GM18502 (cell line): ENCODE results near the gene SCARB1.
"Not testable (repeated sequence)": the region's sequence is repeated elsewhere in the genome, so short reads cannot be mapped to it uniquely, and the experiment has no call there.

ENCODE experiments used
- ATAC-seq: cut with Tn5 transposase; IDR thresholded peaks from one replicate; pipeline ENCODE4 v1.9.1; 2021; ENCODE audit warnings: mild to moderate bottlenecking; ENCODE audit not compliant: unreplicated experiment, poor library complexity

Gene SCARB1

DNA sequence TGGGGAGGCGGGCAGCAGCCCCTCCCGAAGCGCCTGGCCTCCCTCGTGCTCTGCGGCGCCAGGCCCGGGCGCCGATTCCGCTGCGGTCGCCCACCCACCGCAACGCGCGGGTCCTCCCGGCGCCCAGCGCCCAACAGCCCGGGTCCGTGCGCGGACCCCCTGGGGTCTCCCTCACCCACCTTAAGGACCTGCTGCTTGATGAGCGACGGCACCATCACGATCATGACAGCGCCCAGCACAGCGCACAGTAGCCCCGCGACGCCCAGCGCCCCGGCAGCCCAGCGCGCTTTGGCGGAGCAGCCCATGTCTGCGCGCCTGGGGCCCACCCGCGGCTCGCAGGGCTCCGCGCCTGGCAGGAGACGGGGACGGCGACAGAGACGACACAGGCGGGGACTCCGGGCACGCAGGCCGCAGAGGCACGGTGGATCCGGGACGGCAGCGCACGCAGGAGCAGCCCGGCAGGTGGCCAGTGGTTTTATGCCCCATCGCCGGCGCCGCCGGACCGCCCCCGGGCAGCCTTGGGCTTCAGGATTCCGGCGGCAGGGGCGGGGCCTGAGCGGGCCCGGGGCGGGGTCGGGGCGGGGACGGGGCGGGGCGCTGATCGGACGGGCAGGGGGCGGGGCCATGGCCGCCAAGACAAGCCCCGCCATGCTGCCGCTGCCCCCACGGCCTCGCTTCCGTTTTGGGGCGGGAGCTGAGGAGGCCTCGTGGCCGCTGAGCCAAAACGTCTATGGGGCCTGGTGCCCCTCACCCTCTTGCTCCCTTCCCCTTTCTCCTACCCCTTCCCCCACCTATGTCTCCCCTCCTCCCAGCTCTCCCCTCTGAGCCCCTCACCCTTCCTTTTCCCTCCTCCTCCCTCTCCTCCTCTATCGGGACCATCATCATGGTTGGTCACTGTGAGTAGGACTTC, at the start of gene SCARB1:
Gene SCARB1, minus strand, starts transcription at position 449 of the 910 bp plus-strand sequence. Its CDS starts 144 bp downstream, at position 305.
- ATAC-seq, result peak; percentile 72

DNA sequence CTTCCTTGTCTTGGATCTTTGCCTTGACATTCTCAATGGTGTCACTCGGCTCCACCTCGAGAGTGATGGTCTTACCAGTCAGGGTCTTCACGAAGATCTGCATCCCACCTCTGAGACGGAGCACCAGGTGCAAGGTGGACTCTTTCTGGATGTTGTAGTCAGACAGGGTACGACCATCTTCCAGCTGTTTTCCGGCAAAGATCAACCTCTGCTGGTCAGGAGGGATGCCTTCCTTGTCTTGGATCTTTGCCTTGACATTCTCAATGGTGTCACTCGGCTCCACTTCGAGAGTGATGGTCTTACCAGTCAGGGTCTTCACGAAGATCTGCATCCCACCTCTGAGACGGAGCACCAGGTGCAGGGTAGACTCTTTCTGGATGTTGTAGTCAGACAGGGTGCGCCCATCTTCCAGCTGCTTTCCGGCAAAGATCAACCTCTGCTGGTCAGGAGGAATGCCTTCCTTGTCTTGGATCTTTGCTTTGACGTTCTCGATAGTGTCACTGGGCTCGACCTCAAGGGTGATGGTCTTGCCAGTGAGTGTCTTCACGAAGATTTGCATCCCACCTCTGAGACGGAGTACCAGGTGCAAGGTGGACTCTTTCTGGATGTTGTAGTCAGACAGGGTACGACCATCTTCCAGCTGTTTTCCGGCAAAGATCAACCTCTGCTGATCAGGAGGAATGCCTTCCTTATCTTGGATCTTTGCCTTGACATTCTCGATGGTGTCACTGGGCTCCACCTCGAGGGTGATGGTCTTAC, 49.0 kb upstream of the SCARB1 start:
- ATAC-seq, result not testable (repeated sequence)

- ATAC-seq, result not testable (repeated sequence)
These were observed 47.9 kb upstream of the SCARB1 start for GRCh38 chr12:124911521-124911920.

GRCh38 chr12:124910561-124911478, 47.2 kb upstream of the SCARB1 start:
- no peak for ATAC-seq

DNA sequence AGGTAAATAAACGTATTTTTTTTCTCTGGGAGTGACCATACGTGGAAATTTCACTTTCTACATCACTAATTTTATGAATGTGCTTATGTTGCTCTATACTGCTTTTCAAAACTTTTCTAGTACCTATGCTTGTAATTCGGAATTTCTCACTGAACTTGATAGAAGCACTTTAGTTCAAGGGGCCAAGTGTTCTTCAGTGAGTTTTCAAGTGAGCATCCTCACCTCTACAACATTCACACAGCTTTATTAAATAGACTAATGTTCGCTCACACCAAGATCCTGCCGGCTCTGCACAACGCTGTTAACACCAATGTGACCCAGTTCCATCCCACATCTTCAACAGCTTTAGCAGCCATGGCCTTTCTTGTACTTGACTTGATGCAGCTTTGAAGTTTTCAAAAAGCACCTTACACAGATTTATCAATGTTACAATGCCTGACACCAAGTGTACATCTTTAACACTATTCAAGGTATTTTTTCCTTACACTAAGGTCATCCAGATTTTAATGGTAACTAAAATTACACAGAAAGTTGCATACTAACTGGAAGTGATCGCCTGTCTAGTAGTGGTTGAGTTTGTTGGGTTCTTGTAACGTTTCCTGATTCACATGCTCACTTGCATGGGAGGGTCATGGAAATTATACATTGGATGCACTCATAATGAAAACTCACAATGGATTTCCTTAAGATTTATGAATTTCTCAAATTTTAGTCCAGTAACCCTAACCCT, 46.3 kb upstream of the SCARB1 start:
- no peak for ATAC-seq

DNA sequence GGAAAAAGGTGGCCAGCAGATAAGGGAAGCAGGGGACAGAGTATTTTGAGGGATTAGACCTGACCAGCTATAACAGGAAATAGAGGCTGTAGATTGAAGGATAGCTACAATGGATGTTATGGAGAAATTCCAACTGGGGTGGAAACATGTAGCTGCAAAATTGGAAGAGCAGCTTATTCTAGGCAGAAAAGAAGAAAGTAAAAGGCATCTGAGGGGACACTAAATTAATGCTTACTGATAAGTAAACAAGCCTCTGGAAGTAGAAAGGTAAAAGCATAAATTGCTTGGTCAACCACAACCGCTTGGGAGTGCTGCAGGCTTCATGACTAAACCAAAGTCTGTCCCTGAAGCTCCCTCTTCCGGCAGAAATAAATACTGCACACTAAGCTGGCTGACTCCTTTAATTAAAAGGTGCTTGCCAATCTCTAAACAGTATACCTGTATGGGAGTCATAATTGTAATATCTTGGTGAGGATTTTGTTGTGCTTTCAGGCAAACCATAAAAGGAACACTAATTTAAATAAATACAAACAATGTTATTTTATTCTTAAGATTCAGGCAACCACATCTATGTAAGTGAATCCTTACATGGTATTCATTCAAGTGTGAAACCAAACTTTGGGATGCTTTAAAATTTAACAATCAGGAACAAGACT, 43.1 kb upstream of the SCARB1 start:
- ATAC-seq, result peak; percentile 66

DNA sequence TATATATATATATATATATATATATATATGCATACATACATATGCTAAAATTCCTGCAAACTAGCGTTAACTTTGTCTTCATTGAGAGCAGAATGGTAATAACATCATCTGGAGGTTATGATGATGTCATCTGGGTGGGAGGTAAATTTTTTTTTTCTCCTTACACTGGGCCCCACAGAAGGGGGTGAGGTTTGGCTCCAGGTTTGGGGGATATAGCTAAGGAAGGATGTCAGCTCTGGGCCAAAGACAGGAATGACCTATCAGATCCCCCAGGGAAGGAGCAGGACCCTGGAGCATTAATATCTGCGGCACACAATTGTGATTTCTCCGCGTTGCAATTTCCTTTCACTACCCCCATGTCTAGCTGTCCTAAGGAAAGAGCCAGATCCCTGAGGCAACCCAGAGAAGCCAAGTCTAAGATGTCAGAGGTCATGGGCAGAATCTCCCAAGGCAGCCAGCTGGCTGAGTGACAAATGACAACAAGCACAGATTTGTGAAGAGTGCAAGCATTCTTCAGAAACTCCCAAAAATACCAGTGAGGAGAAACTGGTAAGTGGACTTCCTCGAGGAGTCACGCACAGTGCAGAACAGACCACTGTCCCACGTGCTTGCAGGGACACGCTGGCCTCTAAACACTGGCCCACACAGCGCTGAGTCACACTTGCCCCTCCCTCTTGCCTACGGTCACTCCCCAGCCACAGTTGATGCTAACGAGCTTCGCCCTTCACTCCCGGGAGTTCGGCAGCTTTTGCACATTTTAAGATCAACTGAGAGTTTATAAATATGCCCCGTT, 40.8 kb upstream of the SCARB1 start:
- no peak for ATAC-seq

DNA sequence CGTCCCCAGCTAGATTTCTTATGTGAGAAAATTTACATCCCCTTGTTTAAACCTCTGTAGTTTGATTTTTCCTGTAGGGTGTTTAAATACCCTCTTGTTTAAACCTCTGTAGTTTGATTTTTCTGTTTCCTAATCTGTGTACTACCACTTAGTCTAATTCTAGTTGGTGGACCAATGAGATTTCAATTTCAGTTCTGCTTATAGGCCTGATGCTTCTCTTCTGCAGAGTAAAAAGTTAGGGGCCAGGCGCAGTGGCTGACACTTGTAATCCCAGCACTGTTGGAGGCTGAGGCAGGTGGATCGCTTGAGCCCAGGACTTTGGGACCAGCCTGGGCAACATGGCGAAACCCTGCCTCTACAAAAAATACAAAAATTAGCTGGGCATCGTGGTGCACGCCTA, 39.3 kb upstream of the SCARB1 start:
- peak; percentile 35 for ATAC-seq

GRCh38 chr12:124901003-124901402, 37.3 kb upstream of the SCARB1 start:
- no peak for ATAC-seq

GRCh38 chr12:124900345-124900795, 36.7 kb upstream of the SCARB1 start:
- ATAC-seq, result not testable (repeated sequence)

GRCh38 chr12:124898923-124899294, 35.2 kb upstream of the SCARB1 start:
- no peak for ATAC-seq

DNA sequence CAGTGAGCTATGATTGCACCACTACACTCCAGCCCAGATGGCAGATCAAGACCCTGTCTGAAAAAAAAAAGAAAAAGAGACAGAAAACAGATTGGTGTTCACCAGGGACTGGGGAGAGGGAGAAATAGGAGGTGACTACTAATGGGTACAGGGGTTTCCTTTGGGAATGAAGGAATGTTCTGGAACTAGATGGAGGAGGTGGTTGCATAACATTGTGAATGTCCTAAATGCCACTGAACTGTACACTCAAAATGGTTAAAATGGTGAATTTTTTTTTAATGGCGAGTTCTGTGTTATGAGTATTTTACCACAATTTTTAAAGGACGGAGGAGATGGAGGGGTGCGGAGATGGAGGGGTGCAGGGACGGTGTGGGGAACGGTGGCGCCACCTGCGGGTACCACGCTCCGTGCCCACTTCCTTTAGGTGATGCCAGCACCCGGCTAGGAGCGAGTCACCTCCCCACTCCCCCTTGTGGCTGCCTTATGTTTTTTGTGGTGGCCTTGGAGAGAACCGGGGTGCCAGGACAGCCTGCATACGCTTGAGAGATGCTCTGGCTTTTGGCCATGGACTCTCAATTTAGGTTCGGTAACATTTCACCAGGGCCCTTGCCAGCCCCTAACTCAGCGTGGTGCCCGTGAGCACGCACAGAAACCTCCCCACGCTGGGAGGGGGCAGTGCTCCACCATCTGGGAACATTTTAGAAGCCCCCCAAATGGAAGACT, 34.7 kb upstream of the SCARB1 start:
- peak; percentile 46 for ATAC-seq

DNA sequence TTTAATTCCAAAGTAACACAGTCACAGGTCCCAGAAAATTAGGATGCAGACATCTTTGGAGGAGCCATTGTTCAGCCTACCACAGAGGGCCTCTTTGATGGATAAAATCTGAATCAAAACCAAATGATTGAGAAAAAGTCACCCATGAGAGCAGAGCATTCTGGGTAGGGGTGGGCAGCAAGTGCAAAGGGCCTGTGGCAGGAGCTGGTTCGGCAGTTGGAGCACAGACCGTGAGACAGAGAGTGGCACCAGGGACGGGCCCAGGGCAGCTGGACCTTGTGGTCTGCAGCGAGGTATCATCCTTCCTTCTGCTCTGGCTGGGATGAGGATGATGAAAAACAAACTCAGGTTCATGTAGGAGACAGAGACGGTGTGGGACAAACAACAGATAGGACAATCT, 32.8 kb upstream of the SCARB1 start:
- ATAC-seq, result no peak

DNA sequence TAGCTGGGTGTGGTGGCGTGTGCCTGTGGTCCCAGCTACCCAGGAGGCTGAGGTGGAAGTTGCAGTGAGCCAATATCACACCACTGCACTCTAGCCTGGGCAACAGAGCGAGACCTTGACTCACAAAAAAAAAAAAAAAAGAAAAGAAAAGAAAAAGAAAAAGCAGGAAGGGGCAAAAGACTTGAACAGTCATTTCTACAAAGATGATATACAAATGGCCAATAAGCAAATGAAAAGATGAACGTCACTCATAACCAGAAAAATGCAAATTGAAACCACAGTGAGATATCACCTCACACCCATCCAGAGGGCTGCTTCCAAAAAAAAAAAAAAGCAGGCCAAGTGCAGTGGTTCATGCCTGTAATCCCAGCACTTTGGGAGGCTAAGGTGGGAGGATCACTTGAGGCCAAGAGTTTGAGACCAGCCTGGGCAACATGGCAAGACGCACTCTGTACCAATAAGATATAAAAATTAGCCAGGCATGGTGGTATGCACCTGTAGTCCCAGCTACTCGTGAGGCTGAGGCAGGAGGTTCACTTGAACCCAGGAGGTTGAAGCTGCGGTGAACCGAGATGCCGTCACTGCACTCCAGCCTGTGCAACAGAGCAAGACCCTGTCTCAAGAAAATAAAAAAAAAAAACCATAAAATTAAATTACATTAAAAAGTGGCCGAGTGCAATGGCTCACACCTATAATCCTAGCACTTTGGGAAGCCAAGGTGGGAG, 30.3 kb upstream of the SCARB1 start:
- peak; percentile 64 for ATAC-seq

DNA sequence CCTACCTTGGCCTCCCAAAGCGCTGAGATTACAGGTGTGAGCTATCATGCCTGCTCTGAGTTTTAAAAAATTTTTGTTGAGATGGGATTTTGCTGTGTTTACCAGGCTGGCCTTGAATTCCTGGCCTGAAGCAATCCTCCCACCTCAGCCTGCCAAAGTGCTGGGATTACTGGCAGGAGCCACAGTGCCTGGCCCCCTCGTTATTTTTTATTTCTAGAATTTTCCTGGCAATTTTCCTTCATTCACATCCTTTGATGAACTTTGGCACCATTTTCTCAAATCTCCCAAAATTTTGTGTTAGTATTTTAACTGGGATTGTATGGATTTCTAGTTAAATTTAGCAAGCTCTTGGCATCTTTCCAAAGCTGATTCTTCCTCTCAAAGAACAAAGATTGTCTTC, 24.6 kb upstream of the SCARB1 start:
- ATAC-seq, result no peak

- ATAC-seq, result not testable (repeated sequence)
These were observed 24.1 kb upstream of the SCARB1 start for GRCh38 chr12:124887766-124888165.
